Epithelial cell of proximal tubule (primary cell): Measurements from ENCODE around the gene CD320. TPM values are rescaled to one million over a fixed set of nuclear protein-coding genes. Genes with fewer than 3 reads are reported as not detected.
A peak's percentile ranks its signal among the peaks of the same experiment; 100 is the strongest.

Source experiments
- DNase-seq: peaks from one replicate; pipeline ENCODE4 v3.0.0-alpha.2; 2011; ENCODE audit warnings: low read depth
- H3K4me3 ChIP-seq: 2 replicates; pipeline ENCODE4 v1.5.1; 2011; ENCODE audit warnings: low read depth, mild to moderate bottlenecking, low read length
- CTCF ChIP-seq: conservative IDR thresholded peaks from 2 replicates; pipeline ENCODE4 v1.5.1; 2012; ENCODE audit warnings: low read depth, mild to moderate bottlenecking, low read length
- total RNA-seq: library from RNA; depleted of rRNA; stranded (reverse); fragments of >200 nt; gene quantifications from 2 replicates; pipeline ENCODE4 v1.2.3, GENCODE V29; 2015

Gene CD320
- total RNA-seq, 1 donor from 2014 or later: 238 TPM

GRCh38 chr19:8336072-8336569 is 28.0 kb upstream of the CD320 start:
- no peak for DNase-seq
- H3K4me3 ChIP-seq: no peak overlapping the region
- no peak for TF ChIP-seq CTCF

GRCh38 chr19:8335343-8336071 is 27.3 kb upstream of the CD320 start:
- TF ChIP-seq CTCF: peak; percentile 17
- H3K4me3 ChIP-seq: no peak overlapping the region

GRCh38 chr19:8334458-8335342 is 26.5 kb upstream of the CD320 start:
- no peak for DNase-seq
- no peak for TF ChIP-seq CTCF
- peak overlapping the region; percentile 41 for H3K4me3 ChIP-seq

More at GRCh38 chr19:8335343-8336071, 27.3 kb upstream of the CD320 start:
- no peak for DNase-seq

- peak overlapping the region; percentile 41 for H3K4me3 ChIP-seq
- no peak for TF ChIP-seq CTCF
- no peak for DNase-seq
Measured at GRCh38 chr19:8333767-8334457, 25.8 kb upstream of the CD320 start.

GRCh38 chr19:8332976-8333766 is 25.0 kb upstream of the CD320 start:
- no peak overlapping the region for H3K4me3 ChIP-seq
- no peak for TF ChIP-seq CTCF
- no peak for DNase-seq

- TF ChIP-seq CTCF: no peak
- no peak for DNase-seq
- H3K4me3 ChIP-seq: no peak overlapping the region
Measured at GRCh38 chr19:8331263-8331845, 23.2 kb upstream of the CD320 start.
